ENCODE measurements around the gene LRRC71.

DNA sequence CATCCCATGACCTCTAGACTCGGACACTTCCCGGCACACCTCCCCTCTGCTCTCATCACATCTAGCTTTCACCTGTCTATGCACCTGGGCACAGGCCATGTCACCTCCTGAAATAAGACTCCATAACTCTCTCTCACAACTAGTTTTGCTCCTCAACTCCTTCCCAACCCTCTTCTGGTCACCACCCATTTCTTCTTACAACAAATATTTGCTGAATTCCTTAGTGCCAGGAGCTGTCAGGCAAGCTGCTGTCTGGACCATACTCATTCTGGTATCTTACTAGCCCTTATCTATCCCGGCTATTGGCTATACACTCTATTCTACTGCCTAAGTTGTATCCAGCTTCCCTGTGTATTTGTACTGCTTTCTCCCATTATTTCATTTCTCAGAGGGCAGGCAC lies 49.1 kb downstream of the LRRC71 start:
- TF ChIP-seq ZFP3 (CRISPR knock-in tag; IDR thresholded peaks at IDR 0.05), result no peak
- no peak for TF ChIP-seq TOX (CRISPR knock-in tag; IDR thresholded peaks at IDR 0.05; ENCODE audit: borderline replicate concordance)
- no peak for TF ChIP-seq ZC3H10 (CRISPR knock-in tag; IDR thresholded peaks at IDR 0.05)
- no peak for TF ChIP-seq PPARA (CRISPR knock-in tag; IDR thresholded peaks at IDR 0.05; ENCODE audit: borderline replicate concordance)

Measured in SK-N-SH treated with all-trans-retinoic acid at 6 μM for 48 hours (cell line).